NT2/D1 (cell line): ENCODE measurements around the gene VCL.

Experiments used
- SUZ12 ChIP-seq: IDR thresholded peaks from 2 replicates; pipeline ENCODE4 v1.6.1; 2011; ENCODE audit not compliant: insufficient read length, insufficient read depth; ENCODE audit errors: extremely low read depth
- YY1 ChIP-seq: IDR thresholded peaks from 2 replicates; pipeline ENCODE4 v1.6.1; 2011; ENCODE audit not compliant: insufficient read length, insufficient read depth
- ZNF274 ChIP-seq: IDR thresholded peaks from 2 replicates; pipeline ENCODE4 v1.6.1; 2011; ENCODE audit warnings: mild to moderate bottlenecking, low read depth, low read length

GRCh38 chr10:74006269-74006668 is 8.4 kb downstream of the VCL start:
- TF ChIP-seq ZNF274: no peak
- no peak for TF ChIP-seq YY1
- TF ChIP-seq SUZ12: no peak
